HG03045 (cell line): ENCODE measurements around the gene NCKAP1.
"Not testable (repeated sequence)": the region's sequence is repeated elsewhere in the genome, so short reads cannot be mapped to it uniquely, and the experiment has no call there.

Experiments used
- ATAC-seq: cut with Tn5 transposase; IDR thresholded peaks from one replicate; pipeline ENCODE4 v1.9.1; 2021; ENCODE audit warnings: mild to moderate bottlenecking, moderate library complexity; ENCODE audit not compliant: unreplicated experiment

The NCKAP1 gene

DNA sequence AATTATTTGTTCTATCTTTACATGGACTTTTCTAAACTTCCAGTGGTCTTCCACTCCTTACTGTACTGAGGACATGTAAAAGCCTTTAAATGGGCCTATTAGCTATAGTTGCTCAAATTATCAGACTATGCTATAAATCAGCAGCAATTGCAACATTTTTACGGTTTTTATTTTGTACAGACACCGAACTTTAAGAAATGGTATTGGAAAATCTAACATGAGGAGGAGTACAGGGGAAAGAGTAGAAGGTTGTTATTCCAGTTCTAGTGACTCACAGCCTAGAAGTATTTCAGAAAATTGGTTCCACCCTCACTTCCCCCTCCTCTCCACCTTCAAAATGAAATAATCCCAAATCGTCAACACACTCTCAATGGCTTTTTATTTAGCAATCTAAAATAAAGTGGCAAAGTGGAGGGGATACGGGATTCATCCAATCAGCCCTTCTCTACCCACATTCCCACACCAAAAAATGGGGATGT lies 1.1 kb downstream of the NCKAP1 start:
- no peak for ATAC-seq

DNA sequence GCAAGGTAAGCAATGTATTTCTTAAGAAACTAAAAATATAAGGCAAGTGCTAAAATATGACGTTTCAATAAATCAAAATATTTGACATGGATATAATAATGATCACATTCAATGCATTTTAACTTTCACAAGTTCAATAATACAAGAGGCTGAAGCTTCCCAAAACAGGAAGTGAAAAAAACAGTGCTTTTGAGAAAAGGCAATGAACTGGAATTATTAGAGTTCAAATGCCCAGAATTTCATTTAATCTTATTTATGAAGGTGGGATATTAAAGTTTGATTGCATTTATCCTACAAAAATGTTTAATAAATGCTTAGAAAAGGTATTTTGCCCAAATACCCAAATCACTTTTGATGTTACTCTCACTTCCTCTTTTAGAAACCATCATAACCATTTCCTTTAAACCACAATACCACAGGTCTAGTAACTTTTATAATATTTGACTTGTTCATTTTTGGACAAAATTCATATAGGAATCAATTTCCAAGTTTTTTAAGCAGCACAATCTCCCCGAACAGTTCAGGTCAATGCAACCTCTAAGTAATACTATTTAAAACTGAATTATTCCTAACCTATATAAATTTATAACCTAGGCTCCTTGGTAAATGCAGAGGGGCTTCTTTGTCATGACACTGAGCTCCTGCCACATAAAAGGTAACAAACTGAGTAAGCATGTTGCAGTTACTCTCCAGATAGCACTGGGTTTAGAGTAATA lies 2.1 kb downstream of the NCKAP1 start:
- peak; percentile 29 for ATAC-seq

DNA sequence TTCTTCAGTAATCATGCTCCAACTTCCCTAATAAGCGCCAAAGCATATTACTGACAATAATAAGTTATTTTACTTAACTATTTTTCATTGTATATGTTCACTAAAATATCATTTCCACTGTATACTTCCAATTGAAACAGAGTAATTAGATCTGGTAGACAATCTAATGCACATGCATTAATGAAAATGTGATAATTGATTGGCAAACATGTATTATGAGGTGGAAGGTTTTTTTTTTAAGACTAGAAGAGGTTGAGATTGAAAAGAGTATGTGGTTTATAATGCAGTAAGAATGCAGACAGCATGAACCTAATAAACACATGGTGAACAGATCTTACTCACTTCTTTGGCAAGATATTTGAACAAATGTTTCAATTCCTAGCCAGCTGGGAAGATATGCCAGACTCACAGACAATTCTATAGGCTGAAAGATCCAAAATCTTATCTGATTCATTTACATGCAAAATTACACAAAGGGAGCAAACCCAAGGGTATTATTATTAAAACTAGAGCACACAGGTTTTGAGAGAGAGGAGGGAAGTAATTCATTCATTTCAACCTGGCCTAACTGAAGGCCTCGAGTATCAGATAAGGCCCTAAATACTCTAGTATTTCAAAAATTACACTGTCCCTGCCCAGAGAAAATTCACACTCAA lies 2.8 kb downstream of the NCKAP1 start:
- ATAC-seq: no peak

GRCh38 chr2:183034806-183035205 lies 3.5 kb downstream of the NCKAP1 start:
- no peak for ATAC-seq

DNA sequence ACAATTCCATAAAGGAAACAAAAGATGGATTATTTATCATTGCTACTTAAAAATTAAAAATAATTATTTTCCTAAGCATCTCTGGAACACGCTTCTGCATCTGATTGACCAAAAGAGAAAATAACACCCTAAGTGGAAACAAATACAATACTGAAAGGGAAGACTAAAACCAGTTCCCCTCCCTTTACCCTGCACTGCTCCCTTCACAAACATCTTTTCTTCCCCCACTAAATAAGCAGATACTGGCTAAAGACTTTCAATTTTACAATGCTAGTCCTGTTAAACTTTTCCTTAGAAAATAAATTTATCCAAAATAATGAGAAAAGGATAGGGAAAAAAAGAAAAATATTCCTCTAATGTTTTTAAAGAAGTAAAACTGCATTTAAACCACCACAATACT lies 4.3 kb downstream of the NCKAP1 start:
- ATAC-seq: no peak

DNA sequence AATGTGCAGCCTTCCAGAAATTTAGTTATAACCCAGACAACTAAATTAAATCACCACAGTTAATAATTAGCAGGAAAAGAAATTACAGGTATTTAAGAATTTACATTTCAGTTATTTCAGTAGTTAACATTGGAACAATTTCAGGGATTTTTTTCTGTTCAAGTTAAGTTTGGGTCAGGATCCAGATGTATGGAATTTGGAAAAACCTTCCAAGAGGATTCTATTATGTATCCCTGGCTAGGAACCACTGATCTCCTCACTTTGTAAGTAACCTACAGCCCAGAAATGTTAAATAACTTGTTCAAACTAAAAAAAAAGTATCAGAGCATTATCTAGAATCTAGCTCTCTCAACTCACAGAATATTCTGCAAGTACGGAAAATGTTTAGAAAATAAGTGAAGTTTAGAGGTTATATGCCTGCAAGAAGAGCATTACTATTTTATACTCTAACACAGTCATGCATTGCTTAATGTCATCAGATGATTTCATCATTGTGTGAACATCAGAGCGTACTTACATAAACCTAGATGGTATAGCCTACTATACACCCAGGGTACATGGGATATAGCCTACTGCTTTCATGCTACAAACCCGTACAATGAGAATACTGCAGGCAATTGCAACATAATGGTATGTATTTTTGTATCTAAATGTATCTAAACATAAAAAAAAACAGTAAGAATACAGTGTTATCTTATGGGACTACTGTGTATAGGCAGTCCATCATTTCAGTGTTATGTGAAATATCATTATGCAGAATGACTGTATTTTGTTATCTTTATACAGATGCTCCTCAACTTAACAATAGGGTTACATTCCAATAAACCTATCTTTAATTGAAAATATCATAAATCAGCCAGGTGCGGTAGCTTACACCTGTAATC lies 6.1 kb downstream of the NCKAP1 start:
- no peak for ATAC-seq

DNA sequence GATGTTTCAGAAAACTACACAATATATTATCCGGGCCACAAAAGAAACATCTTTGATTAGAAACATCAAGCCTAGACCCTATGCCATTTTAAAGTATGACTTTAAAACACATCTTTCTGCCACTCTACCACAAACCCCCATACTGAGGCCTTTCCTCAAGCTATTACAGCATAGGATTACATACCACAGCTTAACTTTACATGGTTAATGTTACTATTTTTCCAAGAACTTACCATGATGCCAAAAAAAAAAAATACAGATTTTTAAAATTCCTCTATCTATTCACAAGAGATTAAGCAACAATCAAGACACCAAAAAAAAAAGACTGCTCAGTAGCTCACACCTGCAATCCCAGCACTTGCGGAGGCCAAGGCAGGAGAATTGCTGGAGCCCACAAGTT lies 9.0 kb downstream of the NCKAP1 start:
- no peak for ATAC-seq

DNA sequence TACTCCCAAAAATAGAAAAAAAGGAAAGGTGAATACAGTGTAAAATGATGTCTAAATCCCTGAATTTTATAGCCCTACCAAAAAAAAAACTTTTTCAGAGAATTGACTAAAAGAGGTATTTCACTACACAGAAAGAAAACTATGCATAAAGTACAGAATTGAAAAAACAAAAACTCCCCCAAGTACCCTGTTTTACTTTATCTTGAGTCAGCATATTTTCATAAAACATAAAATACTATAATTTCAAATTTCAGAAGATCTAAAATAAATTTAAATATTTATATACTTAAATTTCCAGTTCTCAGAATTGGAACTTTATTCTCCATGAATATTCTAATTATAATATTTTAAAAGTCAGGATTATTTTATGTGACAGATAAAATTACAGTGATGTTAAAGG lies 10.1 kb downstream of the NCKAP1 start:
- ATAC-seq: no peak

GRCh38 chr2:183027443-183027842 lies 10.8 kb downstream of the NCKAP1 start:
- no peak for ATAC-seq

- ATAC-seq: no peak
Observed at GRCh38 chr2:183026424-183026823, 11.8 kb downstream of the NCKAP1 start.

DNA sequence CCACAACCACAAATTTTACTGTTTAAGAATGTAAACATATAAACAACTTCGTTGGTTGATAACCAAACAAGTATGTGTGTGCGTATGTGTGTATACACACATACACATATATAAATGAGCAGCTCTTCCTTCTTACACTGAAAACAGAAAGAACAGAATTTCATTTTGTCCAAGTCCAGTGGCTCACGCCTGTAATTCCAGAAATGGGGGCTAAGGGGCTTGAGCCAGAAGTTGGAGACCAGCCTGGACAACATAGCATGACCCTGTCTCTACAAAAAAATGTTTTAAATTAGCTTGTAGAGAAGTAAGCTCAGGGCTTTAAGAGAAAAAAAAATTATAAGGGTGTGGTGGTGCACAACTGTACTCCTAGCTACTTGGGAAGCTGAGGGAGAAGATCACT lies 12.3 kb downstream of the NCKAP1 start:
- ATAC-seq: no peak

DNA sequence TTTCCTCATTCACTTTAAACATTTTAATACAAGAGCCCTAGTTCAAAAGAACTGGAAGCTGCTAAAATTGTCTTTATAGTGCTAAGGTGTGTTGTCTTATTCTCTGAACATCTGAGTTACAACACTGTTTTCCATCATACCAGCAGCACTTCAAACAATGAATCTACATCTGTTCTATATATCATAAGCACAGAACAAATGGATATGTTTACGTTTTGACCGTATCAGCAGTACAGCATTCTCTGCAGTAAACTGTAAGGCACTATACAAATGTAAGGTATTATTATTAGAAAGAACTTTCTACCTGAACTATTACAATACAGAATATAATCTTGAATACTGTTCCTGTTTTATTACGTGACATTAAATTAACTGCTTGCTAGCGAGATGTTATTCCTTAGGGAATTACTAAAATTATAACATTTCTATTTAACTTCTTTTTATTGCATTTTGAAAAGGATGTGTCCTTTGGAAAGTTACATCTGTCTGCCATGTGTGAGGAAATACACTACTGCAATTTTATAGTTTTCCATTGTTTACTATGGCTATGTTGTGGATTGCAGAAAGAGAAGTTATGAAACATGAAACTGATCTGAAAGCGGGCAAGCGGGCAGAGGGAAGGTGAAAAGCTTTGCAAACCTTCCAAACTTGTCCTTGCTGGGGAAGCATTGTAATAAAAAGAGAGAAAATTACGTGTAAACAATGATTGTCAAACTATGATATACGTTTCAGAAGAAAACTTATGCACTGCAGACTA lies 13.7 kb downstream of the NCKAP1 start:
- ATAC-seq: no peak

DNA sequence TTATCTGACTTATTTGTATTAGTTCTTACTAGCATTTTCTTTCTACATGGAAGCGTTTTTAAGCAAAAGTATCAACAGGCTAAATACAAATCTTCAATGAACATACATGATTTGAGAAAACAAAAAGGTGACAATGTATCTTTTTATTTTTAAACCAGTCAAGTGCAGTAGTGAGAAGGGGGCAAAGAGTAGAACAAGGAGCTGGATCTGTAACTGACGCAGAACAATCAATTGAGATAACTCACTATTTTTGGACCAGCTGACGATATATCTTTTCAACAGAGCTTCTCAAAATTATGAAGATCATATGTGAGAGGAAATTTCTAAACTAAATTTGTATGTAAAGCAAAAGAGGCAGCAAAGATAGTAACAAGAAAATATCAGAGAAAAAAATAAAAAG lies 15.5 kb downstream of the NCKAP1 start:
- ATAC-seq: no peak

GRCh38 chr2:183021613-183022012 lies 16.6 kb downstream of the NCKAP1 start:
- ATAC-seq: no peak

- ATAC-seq: no peak
Observed at GRCh38 chr2:183019718-183020442, 18.4 kb downstream of the NCKAP1 start.

- not testable (repeated sequence) for ATAC-seq
Observed at GRCh38 chr2:183017845-183018244, 20.4 kb downstream of the NCKAP1 start.

DNA sequence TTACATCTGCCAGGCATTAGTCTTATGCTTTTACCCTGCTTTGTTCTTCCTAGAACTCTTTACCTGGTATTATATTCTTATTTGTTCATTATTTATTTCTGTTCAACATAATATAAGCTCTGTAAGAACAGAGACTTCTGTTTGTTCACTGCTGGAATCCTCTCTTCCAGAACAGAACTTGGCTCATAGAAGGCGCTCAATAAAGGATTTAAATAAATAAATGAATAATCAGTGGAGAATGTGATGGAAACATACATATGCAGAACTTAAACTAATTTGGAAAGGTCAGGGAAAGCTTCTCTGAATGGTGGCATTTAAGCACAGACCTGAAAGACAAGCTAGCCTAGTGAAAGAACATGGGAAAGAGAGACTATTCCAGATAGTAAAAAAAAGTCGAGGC lies 24.3 kb downstream of the NCKAP1 start:
- ATAC-seq: no peak

GRCh38 chr2:183011743-183012142 lies 26.5 kb downstream of the NCKAP1 start:
- ATAC-seq: no peak

GRCh38 chr2:183010112-183010511 lies 28.1 kb downstream of the NCKAP1 start:
- ATAC-seq: no peak

- ATAC-seq: no peak
Observed at GRCh38 chr2:183009249-183009899, 28.9 kb downstream of the NCKAP1 start.
